Activated B cell treated with CpG ODN at 0.5 μM for 24 hours (primary cell): ENCODE results near the gene NOSTRIN. TPM values are rescaled to one million over a fixed set of nuclear protein-coding genes. Genes with fewer than 3 reads are reported as not detected.

Source experiments
- ATAC-seq: fragments of 200-7000 bp; cut with Tn5 transposase; one replicate; pipeline ENCODE4 v1.10.0; 2021; ENCODE audit warnings: low read depth, mild to moderate bottlenecking, moderate library complexity
- CTCF ChIA-PET: fragments of 350-600 bp; sonication (Branson Sonifier 250); formaldehyde crosslinking; loops from one replicate; lab custom pipeline; 2021; ENCODE audit warnings: antibody characterized with exemption; lab: Charles Lee
- POLR2A ChIA-PET: fragments of 350-600 bp; sonication (Branson Sonifier 250); formaldehyde crosslinking; loops from one replicate; lab custom pipeline; 2021; ENCODE audit warnings: antibody characterized with exemption; lab: Charles Lee
- DNase-seq: peaks from one replicate; pipeline ENCODE4 v3.0.0; 2022
- H3K27ac Mint-ChIP-seq: one replicate; pipeline ENCODE4 v1.8.0; 2020; ENCODE audit warnings: mixed read lengths
- H3K27me3 Mint-ChIP-seq: one replicate; pipeline ENCODE4 v1.8.0; 2021; ENCODE audit warnings: mixed read lengths
- H3K36me3 Mint-ChIP-seq: one replicate; pipeline ENCODE4 v1.8.0; 2021; ENCODE audit warnings: low read depth, mixed read lengths
- H3K4me1 Mint-ChIP-seq: one replicate; pipeline ENCODE4 v1.8.0; 2021; ENCODE audit warnings: mixed read lengths
- H3K4me3 Mint-ChIP-seq: one replicate; pipeline ENCODE4 v1.8.0; 2020; ENCODE audit warnings: mild to moderate bottlenecking, mixed read lengths
- H3K9me3 Mint-ChIP-seq: one replicate; pipeline ENCODE4 v1.8.0; 2020; ENCODE audit warnings: mixed read lengths
- intact Hi-C: fragments of 100-400 bp; cut with micrococcal nuclease; formaldehyde crosslinking; loops from one replicate; pipeline ENCODE4 v1.15.1; 2024
- total RNA-seq: library from RNA; stranded (reverse); gene quantifications from 2 replicates; pipeline ENCODE4 v1.2.3, GENCODE V29; 2022
- TF ChIP-seq, protein P1 (sequence below): fragments of 200-600 bp; IDR thresholded peaks from one replicate; pipeline ENCODE4 v1.8.0; 2022; ENCODE audit warnings: antibody characterized with exemption, mild to moderate bottlenecking

NOSTRIN gene
- total RNA-seq, 1 donor from 2014 or later: not detected

DNA sequence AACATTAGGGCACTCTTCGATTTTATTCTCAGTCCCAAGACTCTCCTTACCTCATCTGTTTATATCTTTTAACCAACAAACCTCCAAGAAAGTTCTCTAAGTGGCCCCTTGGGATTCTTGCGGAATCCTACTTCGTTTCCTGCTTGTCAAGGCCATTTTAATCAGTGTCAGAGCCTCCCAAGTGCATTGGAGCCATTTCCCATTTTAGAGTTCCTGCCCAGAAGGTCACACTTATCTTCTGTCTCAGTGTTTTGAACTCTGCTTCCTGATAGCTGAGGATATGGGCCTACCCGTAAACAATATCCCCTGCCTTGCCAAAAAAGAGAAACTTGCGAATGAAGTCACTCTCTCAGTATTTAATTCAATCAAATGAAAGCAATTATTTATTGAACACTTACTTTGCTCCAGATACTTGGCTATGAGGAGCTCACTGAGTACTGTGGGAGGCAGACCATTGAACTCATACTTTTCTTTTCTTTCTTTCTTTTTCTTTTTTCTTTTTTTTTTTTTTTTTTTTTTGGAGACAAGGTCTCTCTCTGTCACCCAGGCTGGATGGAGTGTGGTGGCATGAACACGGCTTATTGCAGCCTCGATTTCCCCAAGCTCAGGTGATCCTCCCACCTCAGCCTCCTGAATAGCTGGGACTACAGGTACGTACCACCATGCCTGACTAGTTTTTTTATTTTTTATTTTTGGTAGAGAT lies 5.7 kb upstream of the NOSTRIN start:
- ChIA-PET POLR2A (no interaction called here), CTCF (no interaction called here)
- no peak overlapping the region for H3K27ac Mint-ChIP-seq
- no peaks in the 10 kb centered on the region for H3K4me1 Mint-ChIP-seq
- no peaks in the 10 kb centered on the region for H3K9me3 Mint-ChIP-seq
- intact Hi-C loops: no loop called here
- no peak overlapping the region for H3K4me3 Mint-ChIP-seq
- no peak for ATAC-seq
- TF ChIP-seq, protein P1, sequence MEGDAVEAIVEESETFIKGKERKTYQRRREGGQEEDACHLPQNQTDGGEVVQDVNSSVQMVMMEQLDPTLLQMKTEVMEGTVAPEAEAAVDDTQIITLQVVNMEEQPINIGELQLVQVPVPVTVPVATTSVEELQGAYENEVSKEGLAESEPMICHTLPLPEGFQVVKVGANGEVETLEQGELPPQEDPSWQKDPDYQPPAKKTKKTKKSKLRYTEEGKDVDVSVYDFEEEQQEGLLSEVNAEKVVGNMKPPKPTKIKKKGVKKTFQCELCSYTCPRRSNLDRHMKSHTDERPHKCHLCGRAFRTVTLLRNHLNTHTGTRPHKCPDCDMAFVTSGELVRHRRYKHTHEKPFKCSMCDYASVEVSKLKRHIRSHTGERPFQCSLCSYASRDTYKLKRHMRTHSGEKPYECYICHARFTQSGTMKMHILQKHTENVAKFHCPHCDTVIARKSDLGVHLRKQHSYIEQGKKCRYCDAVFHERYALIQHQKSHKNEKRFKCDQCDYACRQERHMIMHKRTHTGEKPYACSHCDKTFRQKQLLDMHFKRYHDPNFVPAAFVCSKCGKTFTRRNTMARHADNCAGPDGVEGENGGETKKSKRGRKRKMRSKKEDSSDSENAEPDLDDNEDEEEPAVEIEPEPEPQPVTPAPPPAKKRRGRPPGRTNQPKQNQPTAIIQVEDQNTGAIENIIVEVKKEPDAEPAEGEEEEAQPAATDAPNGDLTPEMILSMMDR: no peak
- no peaks in the 10 kb centered on the region for H3K27me3 Mint-ChIP-seq
- no peaks in the 10 kb centered on the region for H3K36me3 Mint-ChIP-seq
- no peak for DNase-seq

DNA sequence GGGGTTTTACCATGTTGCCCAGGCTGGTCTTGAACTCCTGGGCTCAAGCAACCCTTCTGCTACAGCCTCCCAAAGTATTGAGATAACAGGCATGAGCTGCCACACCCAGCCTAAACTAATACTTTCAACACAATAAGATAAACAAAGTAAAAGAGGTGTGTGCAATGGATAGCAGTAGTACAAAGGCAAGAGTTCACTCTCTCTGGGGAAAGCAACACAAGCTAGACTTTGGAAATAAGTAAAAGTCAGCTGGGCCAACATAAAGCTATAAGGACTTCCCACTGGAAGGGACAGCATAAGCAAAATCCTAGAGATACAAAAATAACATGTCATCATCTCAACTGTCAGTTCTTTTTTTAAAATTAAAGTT lies 5.2 kb upstream of the NOSTRIN start:
- Mint-ChIP-seq H3K27me3 (no peaks in the 10 kb centered on the region), H3K4me1 (no peaks in the 10 kb centered on the region), H3K27ac (no peak overlapping the region), H3K4me3 (no peak overlapping the region), H3K9me3 (no peaks in the 10 kb centered on the region), H3K36me3 (no peaks in the 10 kb centered on the region)
- intact Hi-C loops: no loop called here
- ChIA-PET CTCF (no interaction called here), POLR2A (no interaction called here)
- TF ChIP-seq, protein P1: no peak
- DNase-seq: no peak
- ATAC-seq: no peak

DNA sequence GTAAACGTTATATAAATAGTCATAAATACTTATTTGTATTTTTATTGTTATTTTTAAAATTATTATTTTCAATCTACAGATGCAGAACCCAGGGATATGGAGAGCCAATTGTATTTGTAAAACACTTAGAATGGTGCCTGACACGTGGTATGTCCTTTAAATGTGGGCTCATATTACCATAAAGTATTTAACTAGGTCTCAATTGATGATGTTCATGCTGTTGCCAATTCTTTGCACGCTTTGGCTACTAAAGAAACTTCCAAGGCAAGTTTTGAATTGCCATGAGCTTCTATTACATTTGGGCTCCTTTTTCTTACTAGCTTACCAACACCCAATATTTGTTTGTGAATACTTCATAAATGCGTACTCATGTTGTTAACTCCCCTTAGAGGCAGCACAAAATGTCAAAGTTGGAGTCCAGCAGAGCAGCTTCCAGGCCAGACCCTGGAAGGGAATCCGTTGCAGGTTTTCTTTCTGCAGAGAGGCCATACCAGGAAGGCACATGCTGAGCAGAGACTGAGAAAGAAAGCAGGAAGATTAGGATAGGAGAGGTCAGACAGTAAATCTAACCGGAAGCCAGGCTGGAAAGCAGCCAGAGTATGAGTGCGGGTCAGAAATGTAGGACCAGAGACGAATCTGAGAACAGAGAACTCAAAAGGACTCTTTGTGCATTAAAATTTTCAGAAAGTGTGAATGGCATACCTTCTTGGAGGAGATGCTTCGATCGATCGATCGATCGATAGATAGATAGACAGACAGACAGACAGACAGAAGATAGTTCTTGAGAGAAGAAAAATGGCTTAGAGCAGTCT lies 4.2 kb upstream of the NOSTRIN start:
- CTCF ChIA-PET: no interaction called here
- ATAC-seq (no peak), DNase-seq (no peak)
- Mint-ChIP-seq H3K27me3 (no peaks in the 10 kb centered on the region), H3K27ac (no peak overlapping the region), H3K4me1 (no peaks in the 10 kb centered on the region), H3K36me3 (no peaks in the 10 kb centered on the region), H3K9me3 (no peaks in the 10 kb centered on the region), H3K4me3 (no peak overlapping the region)
- TF ChIP-seq, protein P1: no peak
- intact Hi-C loops: no loop called here
- POLR2A ChIA-PET: no interaction called here

DNA sequence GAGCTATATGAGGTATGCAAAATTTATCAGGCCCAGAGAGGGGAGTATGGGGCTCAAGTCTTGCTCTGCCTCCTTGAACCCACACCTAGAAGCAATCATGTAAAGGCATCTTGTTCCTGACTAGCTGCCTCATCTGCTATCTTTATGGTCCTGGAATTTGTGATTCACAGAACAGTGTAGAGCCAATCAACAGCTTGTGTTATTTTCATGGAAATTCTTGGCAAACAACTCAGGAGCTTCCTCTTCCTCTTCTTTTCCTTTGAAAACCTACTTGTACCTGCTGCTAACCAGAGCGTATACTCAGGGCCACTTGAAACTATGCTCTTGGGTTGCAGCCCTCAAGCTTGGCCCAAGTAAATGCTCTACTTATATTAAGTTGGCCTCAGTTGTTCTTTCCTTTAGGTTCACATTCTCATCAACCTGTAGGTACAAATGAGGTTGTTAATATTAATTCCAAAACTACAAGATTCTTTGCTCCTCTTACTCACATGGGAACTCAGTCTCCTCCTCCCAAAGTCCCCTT lies 3.5 kb upstream of the NOSTRIN start:
- ATAC-seq (no peak), DNase-seq (no peak)
- TF ChIP-seq, protein P1: no peak
- Mint-ChIP-seq H3K27me3 (no peaks in the 10 kb centered on the region), H3K27ac (no peak overlapping the region), H3K4me1 (no peaks in the 10 kb centered on the region), H3K9me3 (no peaks in the 10 kb centered on the region), H3K36me3 (no peaks in the 10 kb centered on the region), H3K4me3 (no peak overlapping the region)
- CTCF ChIA-PET: no interaction called here
- intact Hi-C loops: no loop called here
- POLR2A ChIA-PET: no interaction called here

DNA sequence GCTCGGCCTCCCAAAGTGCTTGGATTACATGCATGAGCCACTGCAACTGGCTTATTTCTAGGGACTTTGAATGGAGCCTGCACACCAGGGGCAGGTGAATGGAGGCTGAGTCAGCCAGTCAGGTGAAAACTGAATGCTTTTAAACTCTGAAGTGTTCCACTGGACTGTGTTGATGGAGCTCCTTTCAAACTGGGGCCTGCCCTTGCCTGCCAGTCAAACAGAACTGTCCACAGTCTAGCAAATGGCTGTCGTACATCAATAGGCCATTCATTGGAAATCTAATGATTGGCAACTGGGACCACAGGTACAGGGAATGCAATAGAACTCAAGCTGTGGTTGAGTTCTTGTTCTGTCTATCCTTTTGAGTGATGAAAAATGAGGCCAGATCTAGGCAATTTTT lies 966 bp upstream of the NOSTRIN start:
- ChIA-PET CTCF (no interaction called here), POLR2A (no interaction called here)

More for the DNA sequence above, 966 bp upstream of the NOSTRIN start:
- ATAC-seq: no peak
- TF ChIP-seq, protein P1: no peak
- intact Hi-C loops: no loop called here
- H3K36me3 Mint-ChIP-seq: no peaks in the 10 kb centered on the region
- no peak for DNase-seq
- H3K27ac Mint-ChIP-seq: no peak overlapping the region
- H3K4me1 Mint-ChIP-seq: no peaks in the 10 kb centered on the region
- H3K27me3 Mint-ChIP-seq: no peaks in the 10 kb centered on the region
- no peak overlapping the region for H3K4me3 Mint-ChIP-seq
- no peaks in the 10 kb centered on the region for H3K9me3 Mint-ChIP-seq
